Upper lobe of left lung (tissue), 4 donors: ENCODE results near the gene FAF1.

Experiments
- POLR2A ChIP-seq, 4 donors: fragments of 450-650 bp; IDR thresholded peaks; one replicate each; pipeline ENCODE4 v1.5.1; 2016 to 2017; ENCODE audit warnings: antibody characterized with exemption in 4 of 4, mild to moderate bottlenecking in 2 of 4
- POLR2AphosphoS5 ChIP-seq, 2 donors: sonication (generic); formaldehyde crosslinking; IDR thresholded peaks; one replicate each; pipeline ENCODE4 v1.5.1; 2017; ENCODE audit warnings: antibody characterized with exemption in 2 of 2
- TF ChIP-seq, protein P1 (sequence below), 6 experiments: fragments of 450-650 bp in 4 of 6; fragments of 200-600 bp in 2 of 6; sonication (generic) in 2 of 6; IDR thresholded peaks; one replicate each; pipeline ENCODE4 v1.5.1; 2016 to 2019; ENCODE audit warnings: antibody characterized with exemption in 6 of 6

DNA sequence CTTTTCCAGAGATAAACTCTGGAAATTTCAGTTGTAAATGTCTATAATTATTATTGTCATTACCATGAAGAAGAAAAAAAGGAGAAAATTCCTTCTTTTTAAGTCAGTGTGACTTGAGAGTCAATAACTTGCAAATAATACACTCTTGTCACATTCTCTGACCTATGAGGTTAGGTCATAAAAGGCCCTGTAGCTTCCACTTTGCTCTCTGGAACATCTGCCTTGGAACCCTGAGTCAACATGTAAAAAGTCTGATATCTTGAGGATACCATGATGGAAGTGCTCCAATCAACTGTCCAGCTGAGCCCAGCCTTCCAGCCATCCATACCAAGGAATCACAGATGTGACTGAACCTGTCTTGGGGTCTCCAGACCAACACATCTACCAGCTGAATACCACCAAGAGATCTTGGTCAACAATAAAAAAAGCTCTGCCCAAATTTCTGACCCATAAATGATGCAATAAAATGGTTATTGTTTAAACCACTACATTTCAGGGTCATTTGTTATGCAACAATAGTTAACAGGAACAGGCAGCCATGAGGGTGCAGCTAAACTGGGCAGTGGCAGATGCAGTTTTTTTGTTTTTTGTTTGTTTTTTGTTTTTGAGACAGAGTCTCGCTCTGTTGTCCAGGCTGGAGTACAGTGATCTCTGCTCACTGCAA, 547.1 kb downstream of the FAF1 start:
- TF ChIP-seq, protein P1, sequence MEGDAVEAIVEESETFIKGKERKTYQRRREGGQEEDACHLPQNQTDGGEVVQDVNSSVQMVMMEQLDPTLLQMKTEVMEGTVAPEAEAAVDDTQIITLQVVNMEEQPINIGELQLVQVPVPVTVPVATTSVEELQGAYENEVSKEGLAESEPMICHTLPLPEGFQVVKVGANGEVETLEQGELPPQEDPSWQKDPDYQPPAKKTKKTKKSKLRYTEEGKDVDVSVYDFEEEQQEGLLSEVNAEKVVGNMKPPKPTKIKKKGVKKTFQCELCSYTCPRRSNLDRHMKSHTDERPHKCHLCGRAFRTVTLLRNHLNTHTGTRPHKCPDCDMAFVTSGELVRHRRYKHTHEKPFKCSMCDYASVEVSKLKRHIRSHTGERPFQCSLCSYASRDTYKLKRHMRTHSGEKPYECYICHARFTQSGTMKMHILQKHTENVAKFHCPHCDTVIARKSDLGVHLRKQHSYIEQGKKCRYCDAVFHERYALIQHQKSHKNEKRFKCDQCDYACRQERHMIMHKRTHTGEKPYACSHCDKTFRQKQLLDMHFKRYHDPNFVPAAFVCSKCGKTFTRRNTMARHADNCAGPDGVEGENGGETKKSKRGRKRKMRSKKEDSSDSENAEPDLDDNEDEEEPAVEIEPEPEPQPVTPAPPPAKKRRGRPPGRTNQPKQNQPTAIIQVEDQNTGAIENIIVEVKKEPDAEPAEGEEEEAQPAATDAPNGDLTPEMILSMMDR (IDR thresholded peaks at IDR 0.05) = no peak
- TF ChIP-seq POLR2AphosphoS5 (IDR thresholded peaks at IDR 0.05) (no peak), POLR2A (IDR thresholded peaks at IDR 0.05) (no peak)
